Hepatocyte (in vitro differentiated cells): ENCODE measurements around the gene CKB.

Source experiments
- EZH2phosphoT487 ChIP-seq: fragments of 200-600 bp; sonication (generic); IDR thresholded peaks from one replicate; pipeline ENCODE4 v1.6.1; 2018; ENCODE audit warnings: antibody characterized with exemption, mild to moderate bottlenecking, low read depth, moderate library complexity; ENCODE audit not compliant: unreplicated experiment, severe bottlenecking
- TF ChIP-seq, protein P1 (sequence below): fragments of 200-600 bp; sonication (generic); IDR thresholded peaks from 2 replicates; pipeline ENCODE4 v1.5.1; 2016; ENCODE audit warnings: antibody characterized with exemption, mild to moderate bottlenecking; ENCODE audit not compliant: poor library complexity

DNA sequence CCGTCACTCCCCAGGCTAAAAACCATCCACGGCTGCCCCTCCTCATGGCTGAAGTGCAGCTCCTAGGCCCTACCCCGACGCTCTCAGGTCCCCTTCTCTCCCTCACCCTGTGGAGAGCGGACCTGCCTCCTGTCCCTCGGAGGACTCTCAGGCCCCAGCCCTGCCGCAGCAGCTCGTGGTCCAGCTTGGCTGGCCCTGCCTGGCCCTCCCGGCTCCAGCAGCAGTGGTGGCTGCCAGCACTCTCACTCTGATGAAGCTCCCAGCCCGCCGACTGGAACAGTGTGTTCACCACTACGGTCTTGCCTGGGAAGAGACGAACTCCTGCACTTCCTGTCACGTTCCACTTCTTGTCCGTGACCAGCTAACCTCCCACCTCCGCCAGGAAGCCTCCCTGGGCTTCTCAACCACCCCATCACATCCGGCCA lies 28.7 kb upstream of the CKB start:
- TF ChIP-seq, protein P1, sequence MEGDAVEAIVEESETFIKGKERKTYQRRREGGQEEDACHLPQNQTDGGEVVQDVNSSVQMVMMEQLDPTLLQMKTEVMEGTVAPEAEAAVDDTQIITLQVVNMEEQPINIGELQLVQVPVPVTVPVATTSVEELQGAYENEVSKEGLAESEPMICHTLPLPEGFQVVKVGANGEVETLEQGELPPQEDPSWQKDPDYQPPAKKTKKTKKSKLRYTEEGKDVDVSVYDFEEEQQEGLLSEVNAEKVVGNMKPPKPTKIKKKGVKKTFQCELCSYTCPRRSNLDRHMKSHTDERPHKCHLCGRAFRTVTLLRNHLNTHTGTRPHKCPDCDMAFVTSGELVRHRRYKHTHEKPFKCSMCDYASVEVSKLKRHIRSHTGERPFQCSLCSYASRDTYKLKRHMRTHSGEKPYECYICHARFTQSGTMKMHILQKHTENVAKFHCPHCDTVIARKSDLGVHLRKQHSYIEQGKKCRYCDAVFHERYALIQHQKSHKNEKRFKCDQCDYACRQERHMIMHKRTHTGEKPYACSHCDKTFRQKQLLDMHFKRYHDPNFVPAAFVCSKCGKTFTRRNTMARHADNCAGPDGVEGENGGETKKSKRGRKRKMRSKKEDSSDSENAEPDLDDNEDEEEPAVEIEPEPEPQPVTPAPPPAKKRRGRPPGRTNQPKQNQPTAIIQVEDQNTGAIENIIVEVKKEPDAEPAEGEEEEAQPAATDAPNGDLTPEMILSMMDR = no peak
- no peak for TF ChIP-seq EZH2phosphoT487
